GDM1 (cell line): ENCODE results near the gene DPPA5.
"Not testable (repeated sequence)": the region's sequence is repeated elsewhere in the genome, so short reads cannot be mapped to it uniquely, and the experiment has no call there.

Experiments
- DNase-seq: peaks from one replicate; lab custom pipeline; 2025; lab: John Stamatoyannopoulos, UW

The DPPA5 gene, protein sequence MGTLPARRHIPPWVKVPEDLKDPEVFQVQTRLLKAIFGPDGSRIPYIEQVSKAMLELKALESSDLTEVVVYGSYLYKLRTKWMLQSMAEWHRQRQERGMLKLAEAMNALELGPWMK

DNA sequence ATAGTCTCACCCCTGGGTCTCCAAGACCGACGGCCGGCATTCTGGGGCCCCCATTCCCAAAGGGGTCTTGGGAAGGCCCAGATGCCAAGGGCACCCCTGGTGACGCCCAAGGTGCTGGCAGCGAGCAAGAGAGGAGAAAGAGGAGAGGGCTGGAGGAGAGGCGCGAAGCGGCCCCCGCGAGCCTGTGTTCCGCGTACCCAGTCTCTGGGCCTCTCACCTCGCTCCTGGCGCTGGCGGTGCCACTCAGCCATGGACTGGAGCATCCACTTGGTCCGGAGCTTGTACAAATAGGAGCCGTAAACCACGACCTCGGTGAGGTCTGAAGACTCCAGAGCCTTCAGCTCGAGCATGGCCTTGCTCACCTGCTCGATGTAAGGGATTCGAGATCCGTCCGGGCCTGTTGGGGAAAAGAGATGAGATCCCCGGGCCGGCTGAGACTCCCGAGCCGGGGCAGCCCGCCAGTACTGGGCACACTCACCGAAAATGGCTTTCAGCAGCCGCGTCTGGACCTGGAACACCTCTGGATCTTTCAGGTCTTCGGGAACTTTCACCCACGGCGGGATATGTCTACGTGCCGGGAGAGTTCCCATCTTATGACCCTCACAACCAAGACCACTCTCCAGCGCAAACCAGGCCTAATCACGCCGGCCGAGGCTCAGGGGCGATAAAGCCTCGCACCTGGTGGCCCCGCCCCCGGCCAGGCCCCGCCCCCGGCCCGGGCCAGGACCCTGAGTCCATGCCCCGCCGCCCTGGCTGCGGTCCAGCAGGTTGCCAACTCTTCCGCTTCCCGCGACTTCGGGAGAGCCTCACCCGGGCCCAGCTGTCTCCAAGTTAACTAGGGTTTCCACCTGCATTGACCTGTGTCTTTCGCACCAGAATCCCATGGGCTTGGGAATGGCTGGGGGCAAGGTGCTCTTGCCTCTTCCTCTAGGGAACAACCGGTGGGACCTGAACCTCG lies at the start of gene DPPA5:
Gene DPPA5, minus strand, starts transcription at position 641 of the 958 bp plus-strand sequence. Its CDS starts 51 bp downstream, at position 590.
- no peak for DNase-seq

DNA sequence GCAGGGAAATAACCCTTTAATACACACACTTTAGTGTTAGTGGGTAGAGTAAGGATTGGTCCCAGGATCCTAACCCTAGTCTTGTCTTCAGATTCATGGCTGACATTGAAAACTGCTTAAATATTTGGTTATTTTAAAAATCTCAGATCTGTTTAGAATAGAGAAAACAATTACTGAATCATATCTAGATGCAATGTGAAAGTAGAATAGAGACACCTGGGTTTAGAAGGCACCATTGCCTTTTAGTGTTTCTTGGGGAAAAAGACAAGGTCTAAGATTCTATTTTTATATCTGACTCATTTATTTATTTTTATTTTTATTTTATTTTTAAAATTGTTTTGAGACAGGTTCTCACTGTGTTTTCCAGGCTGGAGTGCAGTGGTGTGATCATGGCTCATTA lies 46.6 kb upstream of the DPPA5 start:
- DNase-seq = no peak

DNA sequence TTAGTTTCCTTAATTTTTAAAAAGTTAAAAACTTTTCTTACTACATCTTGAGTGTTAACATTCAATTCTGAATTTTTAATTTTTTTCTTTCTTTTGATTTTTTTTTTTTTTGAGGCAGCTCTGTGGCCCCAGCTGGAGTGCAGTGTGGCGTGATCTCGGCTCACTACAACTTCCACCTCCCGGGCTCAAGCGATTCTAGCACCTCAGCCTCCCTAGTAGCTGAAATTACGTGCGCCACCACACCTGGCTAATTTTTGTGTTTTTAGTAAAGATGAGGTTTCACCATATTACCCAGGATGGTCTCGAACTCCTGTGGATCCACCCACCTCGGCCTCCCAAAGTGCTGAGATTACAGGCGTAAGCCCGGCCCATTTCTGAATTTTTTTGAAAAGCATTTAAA lies 41.8 kb upstream of the DPPA5 start:
- no peak for DNase-seq

DNA sequence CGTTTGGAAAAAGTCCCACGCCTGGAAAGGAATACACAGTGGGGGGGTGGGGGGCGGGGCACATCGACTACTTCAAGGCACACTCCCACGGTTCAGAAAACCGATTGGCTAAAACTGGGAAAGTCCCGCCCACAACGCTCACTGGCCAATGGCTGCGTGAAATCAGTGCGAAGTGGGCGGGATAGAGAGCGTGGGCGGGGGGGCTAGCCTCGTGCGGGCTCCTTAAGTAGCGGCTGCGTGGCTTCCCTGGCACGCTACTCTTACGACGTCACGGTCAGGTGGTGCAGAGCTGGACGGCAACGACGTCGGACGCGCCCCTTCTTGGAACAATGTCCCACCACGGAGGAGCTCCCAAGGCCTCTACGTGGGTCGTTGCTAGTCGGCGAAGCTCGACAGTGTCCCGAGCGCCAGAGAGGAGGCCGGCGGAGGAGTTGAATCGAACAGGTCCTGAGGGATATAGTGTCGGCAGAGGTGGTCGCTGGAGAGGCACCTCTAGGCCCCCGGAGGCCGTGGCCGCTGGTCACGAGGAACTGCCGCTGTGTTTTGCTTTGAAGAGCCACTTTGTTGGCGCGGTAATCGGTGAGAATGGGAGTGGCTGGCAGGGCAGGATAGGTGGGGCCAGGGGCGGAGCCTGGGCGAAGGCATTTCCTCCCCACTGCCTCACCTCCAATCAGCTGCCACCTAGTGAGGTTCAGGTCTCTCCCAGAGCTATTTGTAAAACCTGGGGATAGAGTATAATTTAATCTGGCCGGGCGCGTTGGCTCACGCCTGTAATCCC lies 40.7 kb upstream of the DPPA5 start, which contains the start of gene DDX43:
Gene DDX43, plus strand, starts transcription at position 252 of the 778 bp plus-strand sequence. Its CDS starts 78 bp downstream, at position 330.
- DNase-seq = no peak

DNA sequence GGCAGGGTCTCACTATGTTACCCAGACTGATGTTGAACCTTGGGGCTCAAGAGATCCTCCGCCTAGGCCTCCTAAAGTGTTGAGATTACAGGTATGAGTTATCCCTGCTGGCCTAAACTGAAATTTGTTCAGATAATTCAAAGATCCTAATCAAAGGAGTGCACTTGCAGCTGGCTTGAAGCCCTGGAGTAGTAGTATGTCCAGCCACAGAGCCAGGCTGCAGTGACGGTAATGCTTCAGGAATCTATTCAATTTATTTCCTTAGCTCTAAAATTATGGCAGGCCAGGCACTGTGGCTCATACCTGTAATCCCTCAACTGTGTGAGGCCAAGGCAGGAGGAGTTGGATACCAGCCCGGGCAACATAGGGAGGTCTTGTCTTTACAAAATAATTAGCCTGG lies 39.2 kb upstream of the DPPA5 start:
- no peak for DNase-seq

DNA sequence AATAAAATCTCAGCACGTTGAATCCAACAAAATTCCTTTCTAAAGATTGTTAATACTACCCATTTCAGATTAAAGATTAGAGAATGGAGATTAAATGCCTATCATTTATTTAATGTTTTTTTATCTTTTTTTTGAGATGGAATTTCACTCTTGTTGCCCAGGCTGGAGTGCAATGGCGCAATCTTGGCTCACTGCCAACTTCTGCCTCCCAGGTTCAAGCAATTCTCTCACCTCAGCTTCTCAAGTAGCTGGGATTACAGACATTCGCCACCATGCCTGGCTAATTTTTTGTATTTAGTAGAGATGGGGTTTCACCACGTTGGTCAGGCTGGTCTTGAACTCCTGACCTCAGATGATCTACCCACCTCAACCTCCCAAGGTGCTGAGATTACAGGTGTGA lies 38.1 kb upstream of the DPPA5 start:
- not testable (repeated sequence) for DNase-seq

DNA sequence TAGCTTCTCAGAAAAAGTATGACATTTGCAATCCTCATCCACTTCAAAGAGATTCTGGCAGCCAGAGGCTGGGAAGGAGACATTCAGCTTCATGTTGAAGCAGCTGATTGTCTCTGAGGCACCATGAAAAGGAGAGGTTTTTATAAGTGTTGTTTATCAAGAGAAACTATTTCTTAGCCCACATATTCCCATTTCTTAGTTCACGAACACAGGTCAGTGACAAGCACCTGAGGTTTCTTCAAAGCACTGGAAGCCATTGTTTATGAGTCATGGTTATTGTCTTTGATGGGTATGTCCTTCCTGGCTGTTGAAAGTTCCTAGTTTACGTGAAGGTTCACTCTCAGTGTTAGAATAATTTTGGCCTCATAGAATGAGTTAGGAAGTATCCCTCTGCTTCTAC lies 37.6 kb upstream of the DPPA5 start:
- no peak for DNase-seq

DNA sequence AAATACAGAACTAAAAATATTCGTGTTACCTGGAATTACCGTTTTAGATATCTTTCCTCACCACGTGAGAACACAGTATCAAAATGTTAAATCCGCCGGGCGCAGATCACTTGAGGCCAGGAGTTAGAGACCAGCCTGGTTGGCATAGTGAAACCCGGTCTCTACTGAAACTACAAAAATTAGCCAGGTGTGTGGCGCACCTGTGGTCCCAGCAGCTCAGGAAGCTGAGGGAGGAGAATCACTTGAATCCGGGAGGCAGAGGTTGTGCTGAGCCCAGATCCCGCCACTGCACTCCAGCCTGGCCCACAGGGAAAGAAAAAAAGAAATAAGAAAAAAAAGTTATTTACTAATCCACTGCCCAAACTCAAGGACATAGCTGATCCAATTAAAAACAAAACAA lies 35.8 kb upstream of the DPPA5 start:
- DNase-seq = no peak

DNA sequence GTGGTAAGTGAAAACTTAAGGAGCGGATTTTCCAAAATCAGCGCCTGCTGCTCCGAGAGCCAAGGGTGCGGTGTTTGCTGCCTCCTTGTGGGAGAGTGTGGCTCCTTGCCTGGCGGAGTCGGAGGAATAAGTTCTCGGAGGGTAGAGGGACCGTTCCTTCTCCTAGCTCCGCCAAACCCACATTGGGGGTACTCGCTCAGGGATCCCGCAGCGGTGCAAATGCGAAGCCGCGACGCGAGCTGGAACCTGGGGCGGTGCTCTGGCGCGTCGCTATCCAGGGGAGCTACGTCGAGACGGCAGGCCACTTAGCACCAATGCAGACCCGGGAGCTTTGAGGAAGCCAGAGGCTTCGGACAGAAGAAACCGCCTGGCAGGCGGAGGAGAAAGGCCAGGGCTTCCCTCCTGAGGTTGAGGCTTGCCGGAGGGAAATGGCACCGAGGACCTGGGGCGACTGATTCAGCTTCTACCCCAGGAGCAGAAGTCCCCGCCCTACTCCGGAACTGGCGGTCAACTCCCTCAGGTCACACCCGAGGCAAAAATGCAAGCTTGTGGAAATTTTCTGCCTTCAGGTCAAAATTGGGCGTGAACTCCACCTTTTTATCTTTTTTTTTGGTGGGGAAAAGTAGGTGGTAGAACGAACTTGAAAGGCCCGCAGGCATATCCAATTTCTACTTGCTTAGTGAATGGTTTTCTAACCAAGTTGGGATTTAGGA lies 34.9 kb upstream of the DPPA5 start:
- DNase-seq = peak; percentile 45

DNA sequence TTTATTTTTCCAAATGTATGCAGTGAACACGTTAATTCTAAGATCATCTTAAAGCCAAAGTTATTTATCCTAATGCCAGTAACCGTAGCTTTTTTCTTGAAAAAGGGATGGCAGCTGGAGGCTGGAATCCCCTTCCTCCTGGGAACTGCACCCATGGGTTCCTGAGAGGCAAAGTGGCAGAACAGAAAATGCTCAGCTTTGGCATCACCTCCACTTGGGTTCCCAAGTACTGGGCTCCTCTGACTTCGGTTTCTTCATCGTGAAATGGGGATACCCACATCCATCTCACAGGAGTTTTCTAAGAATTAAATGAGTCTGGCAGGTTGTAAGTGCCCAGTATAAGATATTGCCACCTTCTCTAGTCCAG lies 34.3 kb upstream of the DPPA5 start:
- DNase-seq = no peak

DNA sequence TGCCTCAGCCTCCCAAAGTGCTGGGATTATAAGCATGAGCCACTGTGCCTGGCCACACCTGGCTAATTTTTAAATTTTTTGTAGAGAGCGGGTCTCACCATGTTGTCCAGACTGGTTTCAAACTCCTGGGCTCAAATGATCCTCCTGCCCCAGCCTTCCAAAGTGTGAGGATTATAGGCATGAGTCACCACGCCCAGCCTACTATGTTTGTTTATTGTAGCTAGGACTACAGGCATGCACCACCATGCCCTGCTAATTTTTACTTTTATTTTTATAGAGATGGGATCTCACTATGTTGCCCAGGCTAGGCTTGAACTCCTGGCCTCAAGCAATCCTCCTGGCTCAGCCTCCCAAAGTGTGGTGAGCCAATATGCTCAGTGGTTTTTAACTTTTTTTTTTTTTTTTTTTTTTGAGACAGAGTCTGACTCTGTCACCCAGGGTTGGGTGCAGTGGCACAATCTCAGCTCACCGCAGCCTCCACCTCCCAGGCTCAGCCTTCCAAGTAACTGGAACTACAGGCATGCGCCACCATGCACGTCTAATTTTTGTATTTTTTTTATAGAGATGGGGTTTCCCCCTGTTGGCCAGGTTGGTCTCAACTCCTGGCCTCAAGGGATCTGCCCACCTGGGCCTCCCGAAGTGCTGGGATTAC lies 28.5 kb upstream of the DPPA5 start:
- DNase-seq = no peak

DNA sequence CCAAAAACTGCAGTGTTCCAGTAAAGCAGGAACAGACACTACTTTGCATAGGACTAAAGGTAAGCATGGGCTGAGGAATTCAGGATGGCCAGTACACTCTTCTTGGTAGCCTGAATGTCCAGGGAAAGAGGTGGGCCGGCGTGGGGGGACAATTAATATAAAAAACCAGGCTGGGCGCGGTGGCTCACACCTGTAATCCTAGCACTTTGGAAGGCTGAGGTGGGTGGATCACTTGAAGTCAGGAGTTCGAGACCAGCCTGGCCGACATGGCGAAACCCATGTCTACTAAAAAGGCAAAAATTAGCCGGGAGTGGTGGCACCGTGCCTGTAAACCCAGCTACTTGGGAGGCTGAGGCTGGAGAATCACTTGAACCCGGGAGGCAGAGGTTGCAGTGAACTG lies 27.5 kb upstream of the DPPA5 start:
- DNase-seq = not testable (repeated sequence)

DNA sequence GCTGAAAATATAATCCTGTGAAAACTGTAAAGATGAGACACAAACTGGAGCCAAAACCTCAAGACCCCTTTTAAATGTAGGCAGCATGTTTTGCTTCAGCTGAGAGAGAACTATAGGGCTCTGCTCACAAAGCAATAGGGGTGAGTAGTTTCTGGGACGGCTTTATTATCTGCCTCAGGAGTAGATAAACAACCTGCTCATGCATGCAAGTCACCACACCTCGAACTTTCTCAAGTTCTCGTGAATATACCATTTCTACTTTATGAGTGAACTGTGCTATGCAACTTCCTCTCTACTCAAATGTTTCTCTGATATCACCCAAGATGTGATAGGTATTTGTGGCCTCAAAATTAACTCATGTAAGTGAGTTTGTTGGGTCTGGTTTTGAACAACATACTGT lies 23.1 kb upstream of the DPPA5 start:
- DNase-seq = no peak

DNA sequence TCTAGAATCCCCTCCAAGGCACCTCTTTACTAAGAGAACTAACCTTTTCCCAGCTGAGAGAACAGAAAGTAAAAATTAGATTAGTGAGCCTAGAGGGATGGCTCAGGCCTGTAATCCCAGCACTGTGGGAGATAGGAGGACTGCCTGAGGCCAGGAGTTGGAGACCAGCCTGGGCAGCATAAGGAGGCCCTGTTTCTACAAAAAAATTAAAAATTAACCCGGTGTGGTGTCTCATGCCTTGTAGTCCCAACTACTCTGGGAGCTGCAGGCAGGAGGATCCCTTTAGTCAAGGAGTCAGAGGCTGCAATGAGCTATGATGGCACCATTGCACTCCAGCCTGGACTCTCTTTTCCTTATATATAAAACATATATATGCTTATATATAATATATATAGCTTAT lies 21.1 kb upstream of the DPPA5 start:
- DNase-seq = no peak

DNA sequence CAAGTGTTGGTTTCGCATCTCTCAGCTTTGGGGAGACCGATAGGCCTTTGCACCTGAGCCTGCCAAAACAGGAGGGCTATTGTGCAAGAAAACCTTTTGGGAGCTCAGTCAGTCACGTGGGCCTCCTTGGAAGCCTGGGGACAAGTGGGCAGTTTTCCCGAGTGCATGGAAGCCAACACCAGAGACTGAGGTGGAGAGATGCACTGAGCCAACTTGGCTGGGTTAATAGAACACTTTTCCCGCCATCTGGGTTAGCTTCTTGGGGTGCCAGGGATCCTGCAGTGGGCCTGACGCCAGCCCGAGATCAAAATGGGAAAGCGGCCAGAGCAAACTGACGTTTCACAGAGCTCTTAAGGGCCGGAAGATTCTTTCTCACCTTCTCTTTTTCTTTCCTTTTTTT lies 18.4 kb upstream of the DPPA5 start:
- DNase-seq = no peak

DNA sequence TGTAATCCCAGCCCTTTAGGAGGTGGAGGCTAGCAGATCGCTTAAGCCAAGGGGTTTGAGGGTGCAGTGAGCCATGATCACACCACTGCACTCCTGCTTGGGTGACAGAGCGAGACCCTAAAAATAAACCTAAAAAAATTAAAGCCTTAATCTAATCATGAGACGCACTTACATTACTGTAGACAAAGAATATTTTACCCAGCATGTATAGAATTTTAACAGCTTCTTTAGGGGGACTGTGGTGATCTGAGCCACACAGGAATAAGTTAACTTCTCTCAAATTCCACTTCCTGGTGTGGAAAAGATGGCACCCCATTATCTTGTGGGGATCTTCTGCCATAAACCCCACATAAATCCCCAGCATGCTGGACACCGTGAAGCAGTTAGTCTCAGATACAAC lies 17.9 kb upstream of the DPPA5 start:
- DNase-seq = no peak

DNA sequence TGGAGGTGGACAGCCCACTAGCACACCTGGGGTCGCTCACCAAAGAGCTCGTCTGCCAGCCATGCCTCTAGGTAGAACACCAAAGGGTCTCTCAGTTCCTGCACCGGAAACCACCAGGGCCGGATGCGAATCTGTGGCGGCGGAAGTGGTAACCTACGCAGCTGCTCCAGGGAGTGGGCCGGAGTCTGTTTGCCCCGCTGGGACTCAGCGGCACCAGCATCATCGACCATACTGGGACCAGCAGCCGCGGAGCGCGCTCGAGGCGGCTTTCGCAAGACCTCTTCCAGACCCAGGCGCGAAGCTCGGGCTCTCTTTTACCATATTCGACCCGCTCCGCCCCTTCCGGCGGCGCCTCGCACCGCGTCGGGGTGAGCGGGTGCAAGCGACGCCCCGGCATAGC lies 15.5 kb upstream of the DPPA5 start, which contains the start of gene OOEP:
Gene OOEP, minus strand, starts transcription at position 335 of the 400 bp plus-strand sequence. Its CDS starts 105 bp downstream, at position 230.
- DNase-seq = no peak

DNA sequence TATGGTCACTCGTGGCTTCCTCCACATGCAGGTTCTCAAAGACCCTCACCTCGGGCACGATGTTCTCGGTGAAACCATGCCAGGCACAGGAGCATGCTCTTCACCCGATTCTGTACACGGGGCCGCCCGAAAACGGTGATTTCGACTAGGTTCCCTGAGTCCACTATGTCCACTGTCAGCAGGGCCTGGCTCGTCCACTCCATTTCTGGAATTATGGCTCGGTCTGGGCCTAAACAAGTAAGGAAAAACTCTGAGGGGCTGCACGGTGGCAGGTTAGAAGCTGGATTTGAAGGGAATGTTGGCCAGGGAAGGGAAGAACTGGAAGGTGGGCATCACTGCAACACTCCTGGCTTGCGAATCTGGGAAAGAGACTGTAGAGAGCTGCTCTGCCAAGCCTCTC lies 15.1 kb upstream of the DPPA5 start:
- DNase-seq = no peak

DNA sequence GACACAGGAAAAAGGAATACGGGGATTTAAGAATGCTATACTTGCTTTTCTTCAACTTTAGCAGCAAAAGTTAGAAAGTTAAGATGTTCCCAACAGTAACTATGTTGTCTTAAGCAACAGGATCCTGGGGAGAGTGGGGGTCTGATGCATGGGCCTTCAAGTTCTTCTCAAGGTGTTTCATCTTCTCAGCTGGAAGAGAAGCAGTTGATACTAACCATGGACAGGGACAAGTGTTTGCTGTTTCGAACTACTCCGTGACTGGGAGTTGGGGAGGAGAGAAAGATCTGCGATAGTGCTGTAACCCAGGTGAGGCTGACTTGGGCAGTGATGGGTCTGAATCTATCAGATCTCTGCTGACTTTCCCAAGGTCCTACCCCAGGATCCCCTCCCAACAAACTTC lies 14.6 kb upstream of the DPPA5 start:
- DNase-seq = no peak

DNA sequence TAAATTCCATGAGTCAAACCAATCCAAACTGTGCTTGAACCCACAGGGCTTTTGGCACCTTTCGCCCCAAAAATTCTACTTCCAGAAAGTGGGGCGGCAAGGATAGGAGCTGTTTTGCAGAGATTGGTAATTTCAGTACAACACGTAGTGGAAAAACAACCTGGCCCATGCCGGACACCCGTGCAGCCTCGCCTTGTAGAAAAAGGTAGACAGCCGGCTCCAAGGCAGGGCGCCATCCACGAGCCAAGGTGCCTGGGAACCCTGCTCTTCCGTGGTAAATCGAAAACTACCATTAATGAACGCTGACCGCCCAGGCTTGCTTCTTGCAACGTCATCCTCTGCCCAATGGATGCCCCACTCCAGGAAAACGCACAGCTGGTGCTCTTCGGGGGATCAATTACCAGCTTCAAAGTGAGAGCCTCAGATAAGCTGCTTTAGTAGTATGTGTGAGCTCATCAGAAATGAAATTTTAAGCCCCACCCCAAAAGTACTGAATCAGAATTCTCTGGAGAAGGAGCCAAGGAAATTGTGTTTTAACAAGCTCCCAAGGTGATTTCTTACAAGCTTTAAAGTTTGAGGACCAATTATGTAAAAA lies 13.8 kb upstream of the DPPA5 start:
- no peak for DNase-seq

DNA sequence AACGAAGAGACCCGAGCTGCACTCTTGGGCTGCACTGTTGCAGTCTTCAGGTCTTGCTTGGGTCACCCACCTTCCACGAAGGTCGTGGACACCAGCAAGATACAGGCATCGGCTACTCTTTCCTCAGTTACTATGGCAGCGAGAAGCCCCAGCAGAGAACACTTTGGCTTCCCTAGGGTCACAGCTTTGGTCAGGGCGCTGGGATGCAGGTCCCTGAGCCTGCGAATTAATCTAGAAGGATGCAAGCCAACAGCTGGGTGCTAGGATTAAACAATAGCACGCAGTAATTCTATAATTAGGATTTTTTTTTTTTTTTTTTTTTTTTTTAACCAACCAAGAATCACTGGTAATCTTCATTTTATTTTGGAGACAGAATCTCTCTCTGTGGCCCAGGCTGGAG lies 10.5 kb upstream of the DPPA5 start:
- DNase-seq = no peak
